ENCODE measurements around the gene ZC3H8. TPM values are rescaled to one million over a fixed set of nuclear protein-coding genes. Genes with fewer than 3 reads are reported as not detected.
A peak's percentile ranks its signal among the peaks of the same experiment; 100 is the strongest.

The ZC3H8 gene
- total RNA-seq, 1 donor from 2014 or later, result 23.7 TPM

DNA sequence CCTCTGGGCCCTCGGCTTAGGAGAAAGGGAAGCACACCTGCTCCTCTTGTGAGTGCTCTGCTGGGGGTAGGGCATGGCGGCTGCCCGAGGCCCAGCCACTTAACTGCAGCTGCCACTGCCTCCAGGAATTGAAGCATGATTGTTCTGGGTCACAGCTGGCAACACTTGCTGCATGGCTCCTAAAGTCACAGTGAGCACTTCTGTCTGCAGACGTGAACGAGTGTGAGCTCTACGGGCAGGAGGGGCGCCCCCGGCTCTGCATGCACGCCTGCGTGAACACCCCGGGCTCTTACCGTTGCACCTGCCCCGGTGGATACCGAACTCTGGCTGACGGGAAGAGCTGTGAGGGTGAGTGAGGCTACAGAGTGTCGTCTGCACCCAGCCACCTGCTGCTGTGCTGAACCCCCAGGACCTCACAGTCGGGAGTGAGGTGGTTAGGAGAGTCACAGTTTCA is 72.2 kb downstream of the ZC3H8 start:
- H3K36me3 Mint-ChIP-seq (ENCODE audit: insufficient read depth), result peaks cover 15% of the 10 kb centered on the region
- no peak overlapping the region for H3K27ac Mint-ChIP-seq
- peaks cover 19% of the 10 kb centered on the region for H3K27me3 Mint-ChIP-seq
- no peaks in the 10 kb centered on the region for H3K4me1 Mint-ChIP-seq (ENCODE audit: low read depth)
- no peak for TF ChIP-seq CTCF (IDR thresholded peaks at IDR 0.05; ENCODE audit: unreplicated experiment)
- peaks cover 18% of the 10 kb centered on the region for H3K9me3 Mint-ChIP-seq (ENCODE audit: low read depth)
- no peak overlapping the region for H3K4me3 Mint-ChIP-seq (ENCODE audit: low read depth)
- no peak for DNase-seq (ENCODE audit: low spot score, unreplicated experiment)

- peak; percentile 23 for DNase-seq (ENCODE audit: low spot score, unreplicated experiment)
- Mint-ChIP-seq H3K27me3 (peaks cover 19% of the 10 kb centered on the region), H3K27ac (no peak overlapping the region), H3K4me3 (ENCODE audit: low read depth) (no peak overlapping the region), H3K4me1 (ENCODE audit: low read depth) (no peaks in the 10 kb centered on the region), H3K9me3 (ENCODE audit: low read depth) (peaks cover 18% of the 10 kb centered on the region), H3K36me3 (ENCODE audit: insufficient read depth) (peaks cover 13% of the 10 kb centered on the region)
- TF ChIP-seq CTCF (IDR thresholded peaks at IDR 0.05; ENCODE audit: unreplicated experiment), result peak; percentile 16
These were observed 73.1 kb downstream of the ZC3H8 start for GRCh38 chr2:112181571-112182290.

DNA sequence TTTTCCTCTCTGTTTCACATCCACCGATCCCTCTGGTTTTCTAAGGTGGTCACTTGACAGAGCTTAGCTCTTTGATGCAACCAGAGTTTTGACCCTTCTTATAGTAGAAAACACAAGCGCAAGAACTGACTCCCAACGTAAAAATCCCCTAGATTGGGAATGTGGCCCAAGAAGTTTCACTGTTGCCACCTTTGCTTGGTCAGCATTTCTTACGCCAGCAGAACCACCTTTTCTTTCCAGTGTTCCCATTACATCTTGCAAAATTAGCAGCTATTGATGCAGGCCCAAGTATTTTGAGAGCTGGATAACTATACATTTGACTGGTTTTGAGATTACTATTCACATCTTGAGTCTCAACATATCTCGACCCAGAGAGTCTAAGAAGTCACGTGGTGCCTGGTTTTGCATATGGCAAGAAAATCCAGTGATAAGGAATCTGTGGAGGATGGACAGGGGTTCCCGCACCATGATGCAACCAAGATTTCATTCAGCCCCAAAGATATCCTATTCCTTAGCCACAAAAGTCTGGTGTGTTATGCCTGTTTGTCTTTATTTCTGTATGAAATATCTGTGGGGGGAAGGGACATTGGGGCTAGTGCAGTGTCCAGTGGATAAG is 78.8 kb downstream of the ZC3H8 start:
- H3K4me1 Mint-ChIP-seq (ENCODE audit: low read depth), result no peaks in the 10 kb centered on the region
- DNase-seq (ENCODE audit: low spot score, unreplicated experiment), result no peak
- no peak overlapping the region for H3K27ac Mint-ChIP-seq
- no peak for TF ChIP-seq CTCF (IDR thresholded peaks at IDR 0.05; ENCODE audit: unreplicated experiment)
- peaks cover 5% of the 10 kb centered on the region for H3K27me3 Mint-ChIP-seq
- peaks cover 18% of the 10 kb centered on the region for H3K9me3 Mint-ChIP-seq (ENCODE audit: low read depth)
- peaks cover 13% of the 10 kb centered on the region for H3K36me3 Mint-ChIP-seq (ENCODE audit: insufficient read depth)
- H3K4me3 Mint-ChIP-seq (ENCODE audit: low read depth), result no peak overlapping the region

DNA sequence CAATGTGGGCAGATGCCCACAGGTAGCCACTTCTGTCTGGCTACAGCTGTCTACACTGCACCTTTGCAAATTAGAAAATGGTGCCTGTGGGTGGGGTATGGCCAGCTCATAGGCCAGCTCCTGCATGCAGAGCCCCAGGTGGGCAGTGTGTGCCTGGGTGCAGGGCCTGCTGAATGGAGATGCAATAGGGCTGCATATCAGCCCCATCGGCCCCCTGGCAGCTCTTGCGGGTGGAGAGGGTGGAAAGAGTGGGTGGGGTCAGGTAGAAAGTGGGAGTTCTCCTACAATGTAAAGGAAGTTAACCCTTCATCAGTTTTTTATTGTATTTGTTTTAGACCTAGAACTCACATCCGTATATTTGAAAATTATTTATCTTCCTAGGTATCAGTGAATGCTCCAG is 79.5 kb downstream of the ZC3H8 start:
- H3K36me3 Mint-ChIP-seq (ENCODE audit: insufficient read depth), result peaks cover 13% of the 10 kb centered on the region
- H3K27me3 Mint-ChIP-seq, result peaks cover 4% of the 10 kb centered on the region
- H3K4me3 Mint-ChIP-seq (ENCODE audit: low read depth), result no peak overlapping the region
- DNase-seq (ENCODE audit: low spot score, unreplicated experiment), result no peak
- no peak overlapping the region for H3K27ac Mint-ChIP-seq
- TF ChIP-seq CTCF (IDR thresholded peaks at IDR 0.05; ENCODE audit: unreplicated experiment), result no peak
- no peaks in the 10 kb centered on the region for H3K4me1 Mint-ChIP-seq (ENCODE audit: low read depth)
- peaks cover 18% of the 10 kb centered on the region for H3K9me3 Mint-ChIP-seq (ENCODE audit: low read depth)

GRCh38 chr2:112174383-112174782 is 80.5 kb downstream of the ZC3H8 start:
- H3K9me3 Mint-ChIP-seq (ENCODE audit: low read depth), result peaks cover 10% of the 10 kb centered on the region

More at GRCh38 chr2:112174383-112174782, 80.5 kb downstream of the ZC3H8 start:
- DNase-seq (ENCODE audit: low spot score, unreplicated experiment), result no peak
- H3K4me1 Mint-ChIP-seq (ENCODE audit: low read depth), result no peaks in the 10 kb centered on the region
- H3K27ac Mint-ChIP-seq, result no peak overlapping the region
- no peak for TF ChIP-seq CTCF (IDR thresholded peaks at IDR 0.05; ENCODE audit: unreplicated experiment)
- H3K27me3 Mint-ChIP-seq, result no peaks in the 10 kb centered on the region
- peaks cover 15% of the 10 kb centered on the region for H3K36me3 Mint-ChIP-seq (ENCODE audit: insufficient read depth)
- no peak overlapping the region for H3K4me3 Mint-ChIP-seq (ENCODE audit: low read depth)

All from progenitor cell of endocrine pancreas (in vitro differentiated cells).